PC-9 (cell line): ENCODE measurements around the gene UBXN2A. TPM values are rescaled to one million over a fixed set of nuclear protein-coding genes. Genes with fewer than 3 reads are reported as not detected.

ENCODE experiments used
- BruUV-seq: library from RNA; stranded (reverse); fragments of 400-500 nt; replicated peaks from 2 replicates; lab custom pipeline; 2021; lab: Mats Ljungman, UMichigan
- CTCF ChIA-PET: fragments of 300-600 bp; sonication (Branson Sonifier 250); formaldehyde crosslinking; loops from one replicate; lab custom pipeline; 2022; ENCODE audit warnings: antibody characterized with exemption; lab: Charles Lee
- POLR2A ChIA-PET: fragments of 300-600 bp; sonication (Branson Sonifier 250); formaldehyde crosslinking; loops from one replicate; lab custom pipeline; 2022; ENCODE audit warnings: antibody characterized with exemption; ENCODE audit not compliant: unreplicated experiment; lab: Charles Lee
- DNase-seq, 2 experiments: peaks; one replicate each; pipeline versions ENCODE4 v3.0.0 to v3.0.0-alpha.2; 2015 to 2022; ENCODE audit warnings: mixed read lengths in 1 of 2
- H2AFZ ChIP-seq: fragments of 200-600 bp; sonication (generic); 2 replicates; pipeline ENCODE4 v1.8.1; 2017; ENCODE audit warnings: antibody characterized with exemption
- H3F3A ChIP-seq: fragments of 200-600 bp; sonication (generic); 2 replicates; pipeline ENCODE4 v1.8.1; 2017; ENCODE audit warnings: antibody characterized with exemption, mild to moderate bottlenecking, low read depth; ENCODE audit not compliant: insufficient read depth
- H3K27ac ChIP-seq: fragments of 200-600 bp; sonication (generic); 2 replicates; pipeline ENCODE4 v1.6.1; 2016; ENCODE audit warnings: mixed run types
- H3K27me3 ChIP-seq: fragments of 200-600 bp; sonication (generic); 2 replicates; pipeline ENCODE4 v1.6.1; 2016; ENCODE audit warnings: low read depth, mixed run types; ENCODE audit not compliant: insufficient read depth
- H3K36me3 ChIP-seq: fragments of 200-600 bp; sonication (generic); 2 replicates; pipeline ENCODE4 v1.6.1; 2016; ENCODE audit warnings: low read depth, mixed run types
- H3K4me1 ChIP-seq: fragments of 200-600 bp; sonication (generic); replicated peaks from 2 replicates; pipeline ENCODE4 v1.6.1; 2016; ENCODE audit warnings: mixed run types; ENCODE audit not compliant: insufficient read depth
- H3K4me2 ChIP-seq: fragments of 200-600 bp; sonication (generic); 2 replicates; pipeline ENCODE4 v1.6.1; 2017; ENCODE audit warnings: mixed run types
- H3K4me3 ChIP-seq: fragments of 200-600 bp; sonication (generic); 2 replicates; pipeline ENCODE4 v1.6.1; 2016; ENCODE audit warnings: mixed run types
- H3K79me2 ChIP-seq: fragments of 200-600 bp; sonication (generic); 2 replicates; pipeline ENCODE4 v1.6.1; 2017; ENCODE audit warnings: low read depth, mixed run types
- H3K9me2 ChIP-seq: fragments of 200-600 bp; sonication (generic); 2 replicates; pipeline ENCODE4 v1.8.1; 2017; ENCODE audit warnings: mild to moderate bottlenecking; ENCODE audit not compliant: insufficient read depth
- H3K9me3 ChIP-seq: fragments of 200-600 bp; sonication (generic); 2 replicates; pipeline ENCODE4 v1.8.1; 2016; ENCODE audit warnings: low read depth; ENCODE audit not compliant: insufficient read depth
- H4K20me1 ChIP-seq: fragments of 200-600 bp; sonication (generic); 2 replicates; pipeline ENCODE4 v1.8.1; 2017; ENCODE audit not compliant: insufficient read depth
- EZH2 ChIP-seq: fragments of 200-600 bp; sonication (generic); IDR thresholded peaks from 2 replicates; pipeline ENCODE4 v1.8.0; 2017; ENCODE audit warnings: antibody characterized with exemption, low read depth
- intact Hi-C: fragments of 100-400 bp; cut with micrococcal nuclease; formaldehyde crosslinking; loops from one replicate; pipeline ENCODE4 v1.10.0; 2022; ENCODE audit not compliant: unreplicated experiment
- total RNA-seq: library from RNA; stranded (reverse); gene quantifications from 2 replicates; pipeline ENCODE4 v1.2.3, GENCODE V29; 2021
- TF ChIP-seq, protein P1 (sequence below): fragments of 200-600 bp; sonication (generic); conservative IDR thresholded peaks from 2 replicates; pipeline ENCODE4 v1.6.1; 2017; ENCODE audit warnings: mixed run types, antibody characterized with exemption, mild to moderate bottlenecking, moderate library complexity

Gene UBXN2A
- total RNA-seq, 1 experiment from 2014 or later: 16.9 TPM

DNA sequence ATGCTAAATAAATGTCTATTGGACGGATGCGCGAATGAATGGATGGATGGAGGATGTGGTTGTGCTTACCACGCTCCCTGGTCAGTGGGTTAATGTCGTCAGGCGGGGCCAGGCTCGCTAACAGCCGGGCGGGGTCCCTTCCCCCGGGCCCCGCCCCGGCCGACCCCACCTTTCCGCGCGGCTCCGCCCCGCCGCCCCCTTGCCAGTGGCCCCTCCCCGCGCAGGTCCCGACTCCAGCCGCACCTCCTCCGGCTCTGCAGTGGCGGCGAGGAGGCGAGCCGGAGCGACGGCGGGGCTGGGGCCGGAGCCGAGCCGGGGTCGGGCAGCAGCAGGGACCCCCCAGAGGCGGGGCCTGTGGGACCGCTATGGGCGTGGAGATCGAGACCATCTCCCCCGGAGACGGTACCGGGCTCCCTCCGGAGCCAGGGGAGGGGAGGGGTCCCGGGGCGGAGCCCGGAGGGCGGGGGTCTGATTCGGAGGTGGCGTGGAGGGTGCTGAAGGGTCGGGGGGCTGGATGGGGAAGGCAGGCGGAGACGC is 109.3 kb downstream of the UBXN2A start, which contains the start of gene FKBP1B:
Gene FKBP1B, plus strand, starts transcription at position 257 of the 537 bp plus-strand sequence. Its CDS starts 109 bp downstream, at position 366.
- Histone ChIP-seq H3K4me1 (peaks cover 17% of the 10 kb centered on the region; the same call in 1 of the 2 replicates), H3K4me2 (peak within 1 kb of the TSS; percentile 74), H3K9me2 (no peaks in the 10 kb centered on the region), H4K20me1 (no peaks in the 10 kb centered on the region), H3K27ac (no peak within 1 kb of the TSS), H3K27me3 (peaks cover 10% of the 10 kb centered on the region; the same call in 1 of the 2 replicates), H3K4me3 (peak within 1 kb of the TSS; percentile 53; the same call in 1 of the 2 replicates), H2AFZ (peak within 1 kb of the TSS; percentile 58; the same call in 1 of the 2 replicates), H3F3A (peaks cover 27% of the 10 kb centered on the region), H3K79me2 (peaks cover 13% of the 10 kb centered on the region; the same call in 1 of the 2 replicates), H3K9me3 (no peaks in the 10 kb centered on the region), H3K36me3 (no peaks in the 10 kb centered on the region)
- TF ChIP-seq, protein P1, sequence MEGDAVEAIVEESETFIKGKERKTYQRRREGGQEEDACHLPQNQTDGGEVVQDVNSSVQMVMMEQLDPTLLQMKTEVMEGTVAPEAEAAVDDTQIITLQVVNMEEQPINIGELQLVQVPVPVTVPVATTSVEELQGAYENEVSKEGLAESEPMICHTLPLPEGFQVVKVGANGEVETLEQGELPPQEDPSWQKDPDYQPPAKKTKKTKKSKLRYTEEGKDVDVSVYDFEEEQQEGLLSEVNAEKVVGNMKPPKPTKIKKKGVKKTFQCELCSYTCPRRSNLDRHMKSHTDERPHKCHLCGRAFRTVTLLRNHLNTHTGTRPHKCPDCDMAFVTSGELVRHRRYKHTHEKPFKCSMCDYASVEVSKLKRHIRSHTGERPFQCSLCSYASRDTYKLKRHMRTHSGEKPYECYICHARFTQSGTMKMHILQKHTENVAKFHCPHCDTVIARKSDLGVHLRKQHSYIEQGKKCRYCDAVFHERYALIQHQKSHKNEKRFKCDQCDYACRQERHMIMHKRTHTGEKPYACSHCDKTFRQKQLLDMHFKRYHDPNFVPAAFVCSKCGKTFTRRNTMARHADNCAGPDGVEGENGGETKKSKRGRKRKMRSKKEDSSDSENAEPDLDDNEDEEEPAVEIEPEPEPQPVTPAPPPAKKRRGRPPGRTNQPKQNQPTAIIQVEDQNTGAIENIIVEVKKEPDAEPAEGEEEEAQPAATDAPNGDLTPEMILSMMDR: no peak
- TF ChIP-seq EZH2: no peak
- no TSS peak for BruUV-seq
- ChIA-PET CTCF (no interaction called here), POLR2A (no interaction called here)
- DNase-seq: peak in 1 of 2 experiments; percentile 63
- intact Hi-C loops: no loop called here

DNA sequence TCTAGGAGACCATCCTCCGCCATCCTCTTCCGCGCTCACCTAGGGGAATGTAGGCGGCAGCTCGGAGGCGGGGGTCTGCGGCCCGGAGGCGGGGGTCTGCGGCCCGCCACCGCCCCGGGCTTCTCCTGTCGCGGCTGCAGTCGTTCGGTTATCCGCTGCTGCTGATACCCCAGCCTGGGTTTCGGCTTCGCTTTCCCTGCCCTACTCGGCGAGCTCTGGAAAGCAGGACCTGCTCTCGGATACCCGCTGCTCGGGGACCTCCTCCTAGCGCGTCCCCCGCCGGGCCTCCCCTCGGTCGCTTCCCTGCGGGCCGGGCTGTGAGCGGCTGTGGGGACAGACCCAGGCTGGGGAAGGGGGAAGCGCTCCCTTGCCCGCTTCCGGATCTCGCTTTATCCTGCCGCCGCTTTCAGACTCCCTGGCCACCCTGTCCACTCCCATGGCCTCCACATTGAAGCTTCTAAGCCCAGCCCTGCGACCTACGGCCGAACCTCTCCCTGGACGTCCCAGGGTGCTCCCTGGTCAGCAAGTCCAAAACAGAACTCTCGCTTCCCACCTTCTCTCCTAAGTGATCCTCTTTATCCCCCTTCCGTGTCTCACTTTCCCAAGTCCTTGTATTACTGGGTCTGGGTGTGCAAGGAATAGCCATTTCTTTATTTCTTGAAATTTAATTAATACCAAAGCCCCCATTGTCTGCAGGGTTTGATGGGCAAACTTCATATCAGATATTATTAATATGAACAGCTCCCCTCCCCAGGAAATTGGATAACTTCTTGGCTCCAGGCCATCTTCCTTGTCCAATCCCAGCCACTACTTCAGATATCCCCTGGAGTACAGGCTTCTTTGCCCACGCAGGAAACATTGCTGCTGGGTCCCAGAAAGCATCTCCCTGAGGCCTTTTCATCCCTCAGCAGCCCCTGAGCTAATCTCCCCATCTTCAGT is 110.0 kb downstream of the UBXN2A start:
- Histone ChIP-seq H3F3A (peaks cover 21% of the 10 kb centered on the region; the same call in 1 of the 2 replicates), H3K36me3 (no peaks in the 10 kb centered on the region), H3K9me3 (no peaks in the 10 kb centered on the region), H3K4me1 (peaks cover 17% of the 10 kb centered on the region; the same call in 1 of the 2 replicates), H3K4me2 (peak overlapping the region; percentile 74), H2AFZ (0 out of 2 replicates have a peak overlapping the region, but pooled peaks have one; percentile 58), H4K20me1 (no peaks in the 10 kb centered on the region), H3K9me2 (no peaks in the 10 kb centered on the region), H3K4me3 (peak overlapping the region; percentile 53; the same call in 1 of the 2 replicates), H3K27me3 (peaks cover 10% of the 10 kb centered on the region; the same call in 1 of the 2 replicates), H3K27ac (no peak overlapping the region), H3K79me2 (peaks cover 10% of the 10 kb centered on the region; the same call in 1 of the 2 replicates)
- no peak for DNase-seq
- ChIA-PET POLR2A (interaction anchor here (0.6 kb wide), 1 partner anchor 25 kb away, joined by 4 read pairs; no protein-coding TSS in a partner anchor), CTCF (interaction anchor here (0.6 kb wide), 1 partner anchor 27 kb away, joined by 5 read pairs; no protein-coding TSS in a partner anchor)
- TSS peak; percentile 40 for BruUV-seq
- intact Hi-C loops: no loop called here
- TF ChIP-seq, protein P1: no peak

DNA sequence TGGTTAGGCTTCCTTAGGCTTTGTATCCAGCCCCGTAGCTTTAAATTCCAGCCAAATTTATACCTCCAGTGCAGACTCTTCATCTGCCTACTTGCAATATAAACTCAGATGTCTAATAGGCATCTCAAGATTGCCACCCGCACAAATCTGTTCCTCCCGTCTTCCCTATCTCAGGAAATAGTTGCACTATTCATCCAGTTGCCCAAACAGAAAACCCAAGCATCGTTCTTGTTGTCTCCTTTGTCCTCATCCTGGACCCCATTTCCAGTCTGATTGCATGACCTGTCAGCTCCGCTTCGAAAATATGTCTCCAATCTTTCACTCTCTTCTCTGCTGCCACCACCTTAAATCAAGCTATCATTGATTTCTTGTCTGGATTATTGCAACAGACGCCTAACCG is 111.6 kb downstream of the UBXN2A start:
- BruUV-seq: no TSS peak
- no peak overlapping the region for H3K4me3 ChIP-seq
- H3K79me2 ChIP-seq: peaks cover 1% of the 10 kb centered on the region; the same call in 1 of the 2 replicates
- TF ChIP-seq, protein P1: no peak
- TF ChIP-seq EZH2: no peak
- H3K9me2 ChIP-seq: no peaks in the 10 kb centered on the region
- ChIA-PET POLR2A (interaction anchor here (0.7 kb wide), 1 partner anchor 39 kb away, joined by 10 read pairs; no protein-coding TSS in a partner anchor), CTCF (no interaction called here)
- H4K20me1 ChIP-seq: no peaks in the 10 kb centered on the region
- H3K4me1 ChIP-seq: peaks cover 8% of the 10 kb centered on the region; the same call in 1 of the 2 replicates
- no peak for DNase-seq
- intact Hi-C loops: no loop called here
- no peak overlapping the region for H3K27ac ChIP-seq
- H3K4me2 ChIP-seq: no peak overlapping the region
- no peaks in the 10 kb centered on the region for H3K9me3 ChIP-seq
- no peak overlapping the region for H2AFZ ChIP-seq
- H3K27me3 ChIP-seq: peaks cover 10% of the 10 kb centered on the region; the same call in 1 of the 2 replicates
- no peaks in the 10 kb centered on the region for H3K36me3 ChIP-seq
- H3F3A ChIP-seq: peaks cover 21% of the 10 kb centered on the region; the same call in 1 of the 2 replicates
